ENCODE data around the gene C17orf50. TPM values are rescaled to one million over a fixed set of nuclear protein-coding genes. Genes with fewer than 3 reads are reported as not detected.

C17orf50 gene
- total RNA-seq, 2 experiments from 2014 or later, result not detected

- H3K27me3 ChIP-seq (ENCODE audit: control insufficient read depth in 1 of 2, insufficient read depth in 2 of 2, low read length in 2 of 2), result no peaks in the 10 kb centered on the region
- ChIA-PET CTCF (interaction anchor here (1.0 to 2.2 kb wide), 2 partner anchors 15 kb away, joined by 4 to 7 read pairs; no protein-coding TSS in a partner anchor), POLR2A (interaction anchor here (0.7 to 1.9 kb wide), 6 partner anchors 8 to 518 kb away, joined by 3 to 9 read pairs (median 4); partner anchors contain the start of gene TAF15)
- H3K4me3 Mint-ChIP-seq, result peak overlapping the region; percentile 85
- no peak overlapping the region for H3K4me3 ChIP-seq (ENCODE audit: low read length)
- ATAC-seq (ENCODE audit: poor library complexity) (peak; percentile 30), DNase-seq (no peak)
- no peak for TF ChIP-seq CTCF (IDR thresholded peaks at IDR 0.05)
- no peak overlapping the region for H3K27ac ChIP-seq (ENCODE audit: low read depth in 1 of 2, low read length in 2 of 2)
- no peaks in the 10 kb centered on the region for H3K9me3 Mint-ChIP-seq
- H3K4me1 ChIP-seq (ENCODE audit: insufficient read depth, low read length), result peaks cover 16% of the 10 kb centered on the region
- no peak overlapping the region for H3K27ac Mint-ChIP-seq
- no peaks in the 10 kb centered on the region for H3K9me3 ChIP-seq (ENCODE audit: control insufficient read depth in 1 of 2, insufficient read depth in 1 of 2, low read length in 2 of 2)
- peaks cover 28% of the 10 kb centered on the region for H3K4me1 Mint-ChIP-seq (ENCODE audit: low read depth)
- H3K27me3 Mint-ChIP-seq, result no peaks in the 10 kb centered on the region
- peaks cover 5% of the 10 kb centered on the region for H3K36me3 ChIP-seq (ENCODE audit: insufficient read depth, low read length)
- H3K36me3 Mint-ChIP-seq (ENCODE audit: low read depth), result peaks cover 11% of the 10 kb centered on the region
- intact Hi-C loops (cut with DNase I, micrococcal nuclease), result no loop called here
Measured at GRCh38 chr17:35731917-35732805, 28.5 kb upstream of the C17orf50 start.

- Mint-ChIP-seq H3K27ac (no peak overlapping the region), H3K36me3 (ENCODE audit: low read depth) (peaks cover 5% of the 10 kb centered on the region), H3K9me3 (no peaks in the 10 kb centered on the region), H3K4me3 (peak overlapping the region; percentile 85), H3K27me3 (no peaks in the 10 kb centered on the region), H3K4me1 (ENCODE audit: low read depth) (peaks cover 28% of the 10 kb centered on the region)
- Histone ChIP-seq H3K27ac (ENCODE audit: low read depth in 1 of 2, low read length in 2 of 2) (no peak overlapping the region), H3K4me3 (ENCODE audit: low read length) (no peak overlapping the region), H3K27me3 (ENCODE audit: control insufficient read depth in 1 of 2, insufficient read depth in 2 of 2, low read length in 2 of 2) (no peaks in the 10 kb centered on the region), H3K9me3 (ENCODE audit: control insufficient read depth in 1 of 2, insufficient read depth in 1 of 2, low read length in 2 of 2) (no peaks in the 10 kb centered on the region), H3K4me1 (ENCODE audit: insufficient read depth, low read length) (peaks cover 16% of the 10 kb centered on the region), H3K36me3 (ENCODE audit: insufficient read depth, low read length) (peaks cover under 1% of the 10 kb centered on the region)
- ChIA-PET POLR2A (no interaction called here), CTCF (interaction anchor here (1.0 kb wide), 1 partner anchor 15 kb away, joined by 4 read pairs; no protein-coding TSS in a partner anchor)
- ATAC-seq (ENCODE audit: poor library complexity) (no peak), DNase-seq (no peak)
- TF ChIP-seq CTCF (IDR thresholded peaks at IDR 0.05), result no peak
- intact Hi-C loops (cut with DNase I, micrococcal nuclease), result no loop called here
Measured at GRCh38 chr17:35732806-35733136, 27.9 kb upstream of the C17orf50 start.

GRCh38 chr17:35733366-35733765 lies 27.3 kb upstream of the C17orf50 start:
- CTCF ChIA-PET, result interaction anchor here (0.9 to 1.0 kb wide), 2 partner anchors 14 kb away, joined by 3 to 4 read pairs; no protein-coding TSS in a partner anchor
- no peak for ATAC-seq (ENCODE audit: poor library complexity)

More at GRCh38 chr17:35733366-35733765, 27.3 kb upstream of the C17orf50 start:
- no peak for DNase-seq
- peaks cover 16% of the 10 kb centered on the region for H3K4me1 ChIP-seq (ENCODE audit: insufficient read depth, low read length)
- H3K9me3 ChIP-seq (ENCODE audit: control insufficient read depth in 1 of 2, insufficient read depth in 1 of 2, low read length in 2 of 2), result no peaks in the 10 kb centered on the region
- H3K27me3 ChIP-seq (ENCODE audit: control insufficient read depth in 1 of 2, insufficient read depth in 2 of 2, low read length in 2 of 2), result no peaks in the 10 kb centered on the region
- peaks cover 28% of the 10 kb centered on the region for H3K4me1 Mint-ChIP-seq (ENCODE audit: low read depth)
- H3K4me3 Mint-ChIP-seq, result peak overlapping the region; percentile 85
- no peak overlapping the region for H3K4me3 ChIP-seq (ENCODE audit: low read length)
- intact Hi-C loops (cut with DNase I, micrococcal nuclease), result no loop called here
- POLR2A ChIA-PET, result no interaction called here
- TF ChIP-seq CTCF (IDR thresholded peaks at IDR 0.05), result no peak
- H3K36me3 ChIP-seq (ENCODE audit: insufficient read depth, low read length), result no peaks in the 10 kb centered on the region
- no peaks in the 10 kb centered on the region for H3K9me3 Mint-ChIP-seq
- no peak overlapping the region for H3K27ac Mint-ChIP-seq
- no peaks in the 10 kb centered on the region for H3K36me3 Mint-ChIP-seq (ENCODE audit: low read depth)
- no peaks in the 10 kb centered on the region for H3K27me3 Mint-ChIP-seq
- H3K27ac ChIP-seq (ENCODE audit: low read depth in 1 of 2, low read length in 2 of 2), result no peak overlapping the region

Measured in CD4-positive, alpha-beta T cell (primary cell).